ELR (cell line): ENCODE data around the gene NOX3.
A peak's percentile ranks its signal among the peaks of the same experiment; 100 is the strongest.

Experiments used
- DNase-seq: peaks from one replicate; pipeline ENCODE4 v3.0.0-alpha.2; 2015; ENCODE audit warnings: low read depth

The NOX3 gene

DNA sequence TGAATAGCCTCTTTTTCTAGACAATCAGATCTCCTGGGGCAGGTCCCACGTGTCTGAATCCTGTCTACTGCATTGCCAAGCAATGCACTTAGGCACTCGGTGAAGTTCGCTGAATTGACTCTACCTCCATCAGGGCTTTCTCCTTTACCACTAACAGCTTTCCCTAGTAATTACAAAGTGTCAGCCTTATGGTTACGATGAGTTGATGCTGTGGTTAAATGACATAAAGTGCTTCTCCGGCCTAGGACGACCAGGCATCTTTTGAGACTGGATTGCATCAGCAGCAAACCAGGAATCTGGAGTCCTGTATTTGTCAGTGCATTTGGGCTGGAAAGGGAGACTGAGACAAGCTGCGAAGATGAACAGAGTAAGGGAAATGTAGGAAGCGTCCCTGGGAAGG lies 21.5 kb downstream of the NOX3 start:
- no peak for DNase-seq

DNA sequence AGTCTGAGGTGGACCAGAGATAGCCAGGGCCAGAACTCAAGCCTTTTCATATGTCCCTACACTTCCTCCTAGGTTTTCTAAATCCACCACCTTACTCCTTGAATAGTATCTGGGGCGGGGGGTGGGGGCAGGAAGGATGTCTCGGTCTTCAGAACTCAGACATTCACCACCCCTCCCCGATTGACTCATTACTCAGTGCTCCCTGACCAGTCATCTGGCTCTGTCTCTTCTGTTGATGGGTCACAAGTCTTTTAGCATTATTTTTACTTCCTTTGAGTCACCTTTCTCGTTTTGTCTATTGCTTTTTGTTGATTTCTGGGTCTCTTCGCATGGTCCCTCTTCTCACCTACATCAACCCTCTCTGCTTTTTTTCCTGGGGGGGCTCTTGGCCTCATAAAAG lies 23.3 kb downstream of the NOX3 start:
- peak; percentile 67 for DNase-seq

DNA sequence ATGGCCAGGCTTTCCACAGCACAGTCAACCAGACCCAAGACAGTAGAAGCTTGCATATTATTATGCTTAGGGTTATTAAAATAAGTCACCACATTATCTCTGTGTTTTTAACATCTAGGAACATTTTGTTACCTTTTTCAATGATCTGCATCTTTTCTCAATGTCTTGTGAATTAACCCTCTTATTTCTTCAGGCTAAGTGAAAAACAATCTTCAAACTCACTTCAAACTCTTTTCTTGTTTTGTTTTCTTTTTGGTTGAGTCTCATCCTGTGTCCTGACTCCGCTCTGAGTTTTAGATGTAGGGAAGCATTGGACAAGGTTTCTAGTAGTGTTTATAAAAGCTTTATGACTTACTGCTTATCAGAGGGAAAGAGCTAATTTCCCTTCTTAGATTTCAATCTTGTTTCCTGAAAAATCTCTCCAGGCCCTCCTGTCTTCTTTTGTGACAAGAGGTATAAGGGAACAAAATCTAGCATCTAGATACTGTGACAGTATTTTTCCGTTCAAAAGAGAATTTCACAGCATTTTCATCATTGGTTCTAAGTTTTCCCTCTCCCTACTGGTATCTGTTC lies 26.2 kb downstream of the NOX3 start:
- DNase-seq: no peak

DNA sequence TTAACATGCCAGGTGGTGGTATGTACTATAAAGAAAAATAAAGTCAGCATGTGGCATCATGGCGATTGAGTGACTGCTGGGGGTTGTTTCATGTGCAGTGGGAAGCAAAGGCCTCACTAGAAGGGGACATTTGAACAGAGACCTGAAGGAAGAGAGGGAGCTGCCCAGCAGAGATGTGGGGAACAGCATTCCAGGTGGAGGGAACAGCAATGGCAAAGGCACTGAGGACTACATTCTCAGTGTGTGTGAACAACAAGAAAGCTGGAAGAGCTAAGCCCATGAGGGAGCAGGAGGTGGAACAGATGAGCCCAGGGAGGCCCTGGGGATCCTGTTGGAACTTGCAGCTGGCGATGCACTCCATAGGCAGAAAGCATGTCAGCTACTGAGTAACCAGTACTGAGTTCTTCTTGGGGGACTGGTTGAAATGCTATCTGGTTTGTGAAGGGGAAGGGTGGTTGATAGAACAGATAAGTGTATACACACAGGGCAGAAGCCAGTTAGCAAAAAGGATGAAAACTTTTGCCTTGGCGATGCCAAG lies 29.2 kb downstream of the NOX3 start:
- no peak for DNase-seq

DNA sequence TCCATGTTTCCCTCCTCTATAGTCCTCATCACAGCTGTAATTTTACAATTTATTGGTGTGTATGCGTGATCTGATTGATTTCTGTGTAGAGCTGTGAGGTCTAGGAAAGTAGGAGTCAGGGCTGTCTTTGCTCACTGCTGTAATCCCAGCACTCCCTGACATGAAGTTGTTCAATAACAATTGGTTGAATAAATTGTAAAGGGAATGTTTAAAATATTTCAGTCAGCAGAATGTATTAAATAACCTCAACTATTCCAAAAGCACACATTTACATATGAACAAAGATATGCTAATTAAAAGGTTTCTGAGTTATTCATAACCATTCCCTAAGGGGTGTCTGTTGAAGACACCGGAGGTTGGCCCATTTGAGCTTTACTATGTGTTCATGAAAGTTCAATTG lies 31.5 kb downstream of the NOX3 start:
- DNase-seq: no peak

DNA sequence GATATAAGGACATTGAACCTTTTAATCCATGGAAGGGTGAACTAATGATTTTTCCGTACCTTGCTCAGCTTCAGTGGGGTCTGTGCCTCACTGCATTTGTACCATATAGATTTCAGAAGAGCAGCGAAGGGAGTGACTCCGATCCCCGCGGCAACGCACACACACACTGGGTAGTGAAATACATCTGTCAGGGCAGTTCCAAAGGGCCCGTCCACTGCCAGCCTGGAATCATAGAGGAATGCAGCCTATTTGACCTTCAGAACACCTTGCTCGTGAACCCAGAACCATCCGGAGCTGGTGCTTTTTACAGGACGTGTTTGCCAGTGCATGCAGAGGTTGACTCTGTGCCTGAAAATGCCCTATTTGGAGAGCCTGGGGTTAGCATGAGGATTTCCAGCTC lies 33.0 kb downstream of the NOX3 start:
- no peak for DNase-seq

DNA sequence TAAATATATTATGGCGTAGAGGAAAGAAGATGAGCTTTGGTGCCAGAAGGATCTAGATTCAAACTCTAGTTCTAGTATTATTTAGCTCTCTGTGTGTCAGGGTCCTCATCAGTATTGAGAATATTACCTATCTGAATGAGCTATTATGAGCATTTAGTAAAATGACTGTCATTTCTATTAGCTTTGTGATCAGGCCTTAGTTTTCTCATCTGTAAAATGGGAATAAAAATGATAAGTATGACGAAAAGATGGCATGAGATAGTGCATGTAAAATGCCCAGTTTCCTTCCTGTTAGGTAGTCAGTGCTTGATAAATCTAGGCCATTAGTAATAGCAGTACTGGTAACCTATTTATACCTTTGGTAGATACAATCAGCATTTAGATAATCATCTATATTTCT lies 35.1 kb downstream of the NOX3 start:
- DNase-seq: no peak

DNA sequence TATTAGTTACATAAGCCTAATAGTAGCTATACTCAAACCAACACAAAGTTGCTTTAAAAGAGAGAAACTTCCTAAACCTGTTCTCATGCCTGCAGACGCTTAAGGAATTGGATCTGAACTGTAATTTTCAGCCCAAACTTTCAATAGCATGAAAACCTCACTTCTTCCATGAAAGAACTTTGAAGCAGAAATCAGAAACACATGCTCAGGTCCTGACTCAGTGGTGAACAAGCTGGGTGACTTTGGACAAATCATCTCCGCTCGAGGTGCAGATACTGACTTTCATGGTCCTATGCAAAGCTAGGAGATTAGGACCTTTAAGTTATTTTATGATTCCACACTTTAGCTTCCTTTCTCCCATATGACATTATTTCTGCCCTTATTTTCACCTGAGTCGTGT lies 36.5 kb downstream of the NOX3 start:
- DNase-seq: peak; percentile 72

DNA sequence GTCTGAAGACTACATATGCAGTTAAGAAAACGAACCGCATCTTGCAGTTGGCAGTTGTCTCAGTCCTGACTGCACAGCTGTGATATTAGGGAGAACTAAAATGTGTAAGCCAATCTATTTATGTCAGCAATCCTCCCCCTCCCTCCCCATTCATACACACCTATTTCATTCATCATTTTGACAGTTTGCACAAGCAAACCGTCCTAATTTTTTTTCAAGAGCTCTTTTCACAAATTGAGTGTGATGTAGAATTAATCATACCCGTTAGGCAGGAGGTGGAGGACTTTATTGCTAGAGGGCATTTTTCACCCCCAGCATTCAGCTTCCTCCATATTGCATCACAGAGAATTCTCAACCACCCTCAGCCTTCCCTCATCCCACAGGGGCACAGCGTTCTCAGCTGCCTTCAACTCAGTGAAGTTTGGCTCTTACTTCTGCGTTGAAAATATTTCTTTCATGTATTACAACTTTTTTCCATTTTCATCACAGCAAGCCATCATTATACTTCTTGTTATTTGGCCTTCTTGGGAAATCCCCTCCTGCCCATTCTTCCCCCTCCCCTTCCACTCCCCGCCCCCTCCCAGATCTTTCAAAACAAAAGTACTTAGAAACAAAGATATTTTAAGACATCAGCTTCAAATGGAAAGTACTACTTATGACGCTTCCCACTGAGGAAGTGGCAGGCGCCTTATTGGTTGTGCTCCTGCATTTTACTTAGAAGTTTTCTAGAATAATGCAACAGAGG lies 37.5 kb downstream of the NOX3 start:
- peak; percentile 81 for DNase-seq

DNA sequence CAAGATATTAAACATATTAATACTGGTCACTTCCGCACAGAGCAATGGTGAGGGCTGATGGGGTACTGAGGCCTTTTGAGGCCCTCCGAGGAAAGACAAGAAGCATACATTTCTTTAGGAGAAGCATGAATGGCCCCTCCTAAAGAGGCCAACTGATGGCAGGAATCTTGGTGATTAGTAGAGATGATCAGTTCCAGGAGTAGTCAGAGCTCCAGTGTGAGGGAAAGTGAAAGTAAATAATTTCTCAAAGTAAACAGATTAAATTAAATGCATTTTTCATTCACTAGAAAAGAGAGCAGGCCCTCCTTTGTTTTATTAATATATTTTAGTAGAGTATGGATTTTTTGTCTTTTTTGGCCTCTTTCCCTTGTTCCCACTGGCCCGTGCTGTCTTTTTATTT lies 38.2 kb downstream of the NOX3 start:
- DNase-seq: peak; percentile 30

DNA sequence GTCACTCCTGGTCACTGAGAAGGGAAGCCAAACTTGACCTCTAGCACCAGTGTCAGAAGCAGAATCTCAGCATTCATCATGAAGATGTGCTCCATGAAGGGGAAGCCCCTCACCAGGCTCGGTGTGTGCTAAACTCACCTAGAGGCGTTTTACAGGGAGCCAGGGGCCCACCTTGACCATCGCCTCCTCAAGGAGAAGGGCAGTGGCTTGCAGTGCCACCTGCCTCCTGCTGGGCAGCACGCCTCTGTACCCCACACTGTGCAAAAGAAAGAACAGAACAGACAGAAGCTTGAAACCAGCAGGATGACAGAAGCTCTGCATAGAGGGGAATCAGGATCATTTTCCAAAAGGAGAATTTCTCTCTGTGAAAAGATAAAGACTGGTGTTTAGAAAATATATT lies 39.7 kb downstream of the NOX3 start:
- no peak for DNase-seq

DNA sequence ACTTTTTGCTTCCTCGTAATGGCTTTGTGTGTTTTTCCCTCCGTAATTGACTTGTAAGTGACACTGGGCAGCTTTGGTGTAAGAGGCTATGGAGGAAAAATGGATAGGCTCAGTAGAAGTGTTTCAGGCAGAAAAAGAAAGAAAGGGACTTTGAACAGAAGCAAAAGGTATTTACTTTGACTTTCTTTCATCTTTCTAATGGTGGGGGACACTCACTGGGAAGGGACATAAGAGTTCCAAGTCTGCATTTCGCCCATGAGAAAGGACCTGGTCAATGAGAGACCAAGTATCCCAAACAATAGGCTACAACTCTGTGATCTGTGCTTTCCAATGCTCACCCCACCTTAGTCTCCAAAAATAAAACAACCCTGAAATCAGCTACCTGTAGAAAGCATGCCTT lies 41.6 kb downstream of the NOX3 start:
- no peak for DNase-seq

DNA sequence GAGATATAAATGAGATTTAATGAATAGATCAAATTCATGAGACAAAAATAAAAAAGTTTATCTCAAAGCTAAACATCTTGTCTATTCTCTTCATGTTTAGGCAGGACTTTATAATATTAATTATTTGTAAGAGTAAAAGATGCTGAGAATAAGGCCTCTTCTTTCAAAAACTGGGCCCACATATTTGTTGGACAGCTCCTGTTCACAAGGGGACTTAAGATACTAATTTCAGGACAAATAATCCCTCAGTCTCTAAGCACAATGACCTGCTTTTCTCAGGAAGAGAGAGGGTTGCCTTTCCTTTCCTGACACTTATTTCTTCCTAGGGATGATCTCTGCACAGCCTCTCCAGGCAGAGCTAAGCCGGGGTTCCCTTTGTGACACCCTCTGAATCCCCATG lies 43.3 kb downstream of the NOX3 start:
- DNase-seq: peak; percentile 11

DNA sequence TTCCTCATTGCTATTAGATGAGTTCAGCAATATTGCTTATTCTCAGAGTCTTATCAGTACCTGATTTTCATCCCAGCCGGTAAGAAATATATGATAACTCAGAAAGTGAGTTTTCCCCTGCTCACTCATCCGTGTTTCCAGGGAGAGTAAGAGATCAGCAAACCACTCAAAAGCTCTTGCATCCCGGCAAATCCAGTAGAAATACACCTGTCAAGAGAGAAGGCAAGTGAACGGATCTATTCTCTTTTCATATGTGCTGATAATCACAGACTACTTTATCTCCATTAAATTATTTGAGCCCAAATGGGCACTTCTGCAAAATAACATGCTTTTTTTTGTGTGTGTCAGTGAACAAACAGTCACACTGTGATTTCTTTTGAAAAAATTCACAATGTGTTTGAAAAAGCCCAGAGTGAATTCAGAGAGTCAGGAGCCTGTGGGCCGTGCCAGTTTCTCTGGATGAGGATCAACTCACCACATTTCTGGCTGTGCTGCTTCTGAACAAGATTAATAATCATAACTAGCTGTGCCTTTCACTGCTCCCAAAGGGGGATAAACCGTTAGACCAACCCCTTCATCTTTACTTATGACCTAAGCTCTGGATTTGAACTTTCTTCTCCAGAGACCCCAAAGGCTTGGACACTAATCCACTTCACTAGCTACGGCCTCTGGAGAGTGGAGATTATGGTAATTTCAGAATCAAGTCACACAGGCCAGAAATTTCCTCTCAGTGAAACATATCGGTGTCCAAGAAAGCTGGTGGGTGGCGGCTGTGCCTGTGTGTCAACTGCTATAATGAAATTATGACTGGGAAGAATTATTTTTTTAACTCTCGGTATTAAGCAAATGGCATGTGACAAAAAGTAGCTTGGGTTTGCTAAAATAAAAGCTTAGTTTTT lies 44.2 kb downstream of the NOX3 start:
- no peak for DNase-seq

DNA sequence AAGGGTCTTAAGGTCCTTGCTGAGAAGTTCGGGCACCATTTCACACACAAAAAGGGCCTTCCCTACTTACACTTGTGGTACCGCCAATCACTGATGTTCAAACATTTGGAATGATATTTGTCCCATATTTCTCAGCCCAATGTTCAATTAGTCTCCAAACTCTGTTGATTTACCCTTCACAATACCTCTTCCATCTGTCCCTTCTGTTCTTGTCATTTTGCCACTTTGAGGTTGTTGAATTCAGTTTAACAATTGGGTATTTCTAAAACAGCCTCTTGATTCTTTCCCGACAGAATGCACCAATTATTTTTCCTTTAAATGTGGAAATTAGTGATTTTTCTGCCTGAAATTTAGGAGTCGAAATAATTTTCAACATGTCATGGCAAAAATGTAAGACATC lies 46.2 kb downstream of the NOX3 start:
- no peak for DNase-seq

DNA sequence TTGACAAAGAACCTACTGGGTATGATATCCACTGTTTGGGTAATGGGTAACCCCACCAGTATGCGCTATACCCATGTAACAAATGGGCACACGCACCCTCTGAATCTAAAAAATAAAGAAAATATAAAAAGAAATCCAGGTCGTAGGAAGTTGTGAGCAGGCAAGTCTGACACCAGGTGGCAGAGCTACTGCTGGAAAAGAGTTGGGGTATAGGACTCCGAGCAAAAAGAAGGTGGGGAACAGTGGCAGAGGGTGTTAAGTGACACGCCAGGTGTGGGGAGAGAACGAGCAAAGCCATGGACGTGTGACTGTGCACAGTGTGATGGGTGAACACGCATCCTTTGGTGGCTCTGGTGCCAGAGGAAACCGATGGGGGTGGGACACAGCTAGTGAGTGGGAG lies 46.7 kb downstream of the NOX3 start:
- no peak for DNase-seq

DNA sequence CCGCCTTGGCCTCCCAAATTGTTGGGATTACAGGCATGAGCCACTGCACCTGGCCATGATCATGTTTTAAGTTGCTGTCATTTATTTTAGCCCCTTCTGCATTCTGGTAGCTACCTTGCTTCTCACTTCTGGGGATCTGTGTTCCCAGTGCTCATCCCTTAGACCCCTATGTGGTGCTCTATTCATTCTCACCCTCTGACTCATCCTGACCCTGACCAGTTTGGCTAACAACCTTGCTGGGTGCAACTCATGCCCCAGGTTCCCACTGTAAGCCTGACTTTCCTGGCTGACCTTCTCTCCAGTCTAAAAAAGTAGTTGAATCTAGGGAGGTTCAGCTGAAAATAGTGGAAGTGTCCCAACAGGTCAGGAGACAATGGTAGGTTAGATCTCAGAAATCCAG lies 47.4 kb downstream of the NOX3 start:
- peak; percentile 17 for DNase-seq

DNA sequence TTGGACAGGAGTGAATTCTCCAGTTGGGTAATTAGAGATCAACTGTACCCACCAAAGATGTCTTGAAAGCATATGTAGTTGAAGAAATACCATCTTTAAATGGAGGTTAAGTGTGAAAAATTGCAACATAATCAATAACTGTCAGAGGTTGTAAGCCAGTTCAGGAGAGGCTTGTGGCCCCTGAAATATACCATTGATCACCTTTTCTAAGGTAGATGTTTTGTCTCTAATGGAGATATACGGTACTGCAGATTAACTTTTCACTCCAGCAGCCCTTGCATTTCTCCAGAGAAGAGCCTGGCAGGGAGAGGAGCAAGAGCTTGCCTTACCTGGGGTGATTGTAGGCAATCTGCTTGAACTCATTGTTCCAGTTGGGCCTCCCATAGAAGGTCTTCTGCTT lies 48.8 kb downstream of the NOX3 start:
- DNase-seq: no peak

DNA sequence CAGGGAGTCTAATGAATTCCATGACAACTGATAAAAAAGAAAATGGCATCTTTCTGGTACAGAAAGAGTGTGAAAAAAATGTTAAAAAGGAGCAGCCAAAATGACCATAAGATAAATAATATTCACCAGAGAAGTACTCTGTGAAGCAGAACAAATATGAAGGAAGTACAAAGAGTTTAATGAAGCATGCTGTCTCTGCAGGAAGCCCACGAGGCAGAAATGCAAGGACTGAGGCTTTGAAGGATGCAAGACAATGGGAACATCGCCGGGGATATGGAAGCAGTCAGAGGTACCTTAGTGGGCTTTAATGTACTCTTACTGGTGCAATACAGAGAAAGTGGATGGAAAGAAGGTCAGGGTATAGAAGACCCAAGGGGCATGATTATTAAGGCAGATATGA lies 50.7 kb downstream of the NOX3 start:
- DNase-seq: no peak

DNA sequence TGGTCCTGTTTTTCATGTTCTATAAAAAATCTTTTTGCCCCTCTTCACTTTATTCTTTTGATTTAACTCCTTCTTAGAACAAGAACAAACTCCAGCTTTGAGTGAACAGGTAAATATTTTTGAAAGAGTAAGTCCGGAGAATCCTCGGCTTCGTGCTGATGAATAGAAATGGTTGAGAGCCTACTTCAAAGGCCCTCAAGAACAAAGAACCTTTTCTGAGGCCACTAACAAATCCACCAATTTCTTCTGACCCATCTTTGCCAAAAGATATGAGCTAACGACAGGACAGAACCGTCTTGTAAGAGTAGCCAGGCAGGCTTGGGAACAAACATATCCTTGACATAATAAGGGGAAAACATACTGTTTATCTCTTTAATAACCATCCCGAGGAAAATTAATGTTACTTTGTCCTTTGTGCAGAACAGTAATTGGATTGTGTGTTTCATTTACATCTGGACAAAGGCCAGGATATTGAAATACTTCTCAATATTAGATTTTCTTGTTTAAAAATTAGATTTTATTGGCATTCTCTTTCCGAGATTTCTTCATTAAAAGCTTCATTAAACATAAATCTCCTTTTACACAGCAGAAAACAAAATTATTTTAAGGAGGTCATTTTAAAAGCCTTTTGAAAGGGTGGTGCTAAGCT lies 52.9 kb downstream of the NOX3 start:
- no peak for DNase-seq

DNA sequence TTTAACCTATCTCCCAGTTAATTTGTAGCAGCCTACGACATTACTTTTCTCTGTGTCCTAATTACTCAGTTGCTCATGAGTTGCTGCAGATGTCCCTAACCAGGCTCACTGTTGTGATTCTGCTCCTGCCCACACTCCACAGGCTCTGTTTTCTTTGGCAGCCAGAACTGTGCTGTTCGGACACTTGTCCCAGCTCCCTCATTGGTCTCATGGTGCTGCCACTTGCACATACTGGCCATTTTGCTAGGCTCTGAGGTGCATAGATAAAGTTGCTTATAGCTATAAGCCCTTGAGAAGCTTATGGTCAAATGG lies 55.0 kb downstream of the NOX3 start:
- DNase-seq: no peak
